Measurements from ENCODE around the gene CLIC4. TPM values are rescaled to one million over a fixed set of nuclear protein-coding genes. Genes with fewer than 3 reads are reported as not detected.
"Not testable (repeated sequence)": the region's sequence is repeated elsewhere in the genome, so short reads cannot be mapped to it uniquely, and the experiment has no call there.

CLIC4 gene
- total RNA-seq, 4 donors from 2014 or later = 294 to 434 (median 374) TPM

- Histone ChIP-seq H3K27ac (peak overlapping the region in 1 of 2 donors; percentile 99), H3K4me3 (no peak overlapping the region), H3K27me3 (no peaks in the 10 kb centered on the region), H3K4me1 (peaks cover 6 to 13% of the 10 kb centered on the region in 2 donors), H3K9me3 (no peaks in the 10 kb centered on the region), H3K36me3 (no peaks in the 10 kb centered on the region)
- DNase-seq = no peak
- intact Hi-C loops (cut with DNase I; ENCODE audit: low total_unique reads) = no loop called here
- no peak for TF ChIP-seq CTCF (IDR thresholded peaks at IDR 0.05)
- TF ChIP-seq POLR2A (IDR thresholded peaks at IDR 0.05) = no peak
Observed at GRCh38 chr1:24775916-24776315, 30.7 kb downstream of the CLIC4 start.

- no peak for DNase-seq
- Histone ChIP-seq H3K9me3 (no peaks in the 10 kb centered on the region), H3K27ac (peak overlapping the region; percentile 36 to 99), H3K36me3 (no peaks in the 10 kb centered on the region), H3K4me1 (peaks cover 6 to 10% of the 10 kb centered on the region in 2 donors), H3K27me3 (no peaks in the 10 kb centered on the region), H3K4me3 (no peak overlapping the region)
- no peak for TF ChIP-seq CTCF (IDR thresholded peaks at IDR 0.05)
- no peak for TF ChIP-seq POLR2A (IDR thresholded peaks at IDR 0.05)
- intact Hi-C loops (cut with DNase I; ENCODE audit: low total_unique reads) = no loop called here
Observed at GRCh38 chr1:24776821-24777220, 31.6 kb downstream of the CLIC4 start.

- no peaks in the 10 kb centered on the region for H3K9me3 ChIP-seq
- intact Hi-C loops (cut with DNase I; ENCODE audit: low total_unique reads) = no loop called here
- no peak overlapping the region for H3K4me3 ChIP-seq
- no peak for DNase-seq
- TF ChIP-seq CTCF (IDR thresholded peaks at IDR 0.05) (no peak), POLR2A (IDR thresholded peaks at IDR 0.05) (no peak)
- H3K36me3 ChIP-seq = no peaks in the 10 kb centered on the region
- no peaks in the 10 kb centered on the region for H3K27me3 ChIP-seq
- H3K4me1 ChIP-seq = peaks cover 6 to 10% of the 10 kb centered on the region in 2 donors
- H3K27ac ChIP-seq = peak overlapping the region in 1 of 2 donors; percentile 99
Observed at GRCh38 chr1:24778141-24778540, 32.9 kb downstream of the CLIC4 start.

- H3K4me1 ChIP-seq = not testable (repeated sequence)
Observed at GRCh38 chr1:24779199-24779598, 34.0 kb downstream of the CLIC4 start.

GRCh38 chr1:24779689-24780464 lies 34.6 kb downstream of the CLIC4 start:
- no peaks in the 10 kb centered on the region for H3K9me3 ChIP-seq
- no peaks in the 10 kb centered on the region for H3K27me3 ChIP-seq
- DNase-seq = no peak
- no peaks in the 10 kb centered on the region for H3K36me3 ChIP-seq
- H3K4me3 ChIP-seq = no peak overlapping the region
- H3K4me1 ChIP-seq = peaks cover 6 to 10% of the 10 kb centered on the region in 2 donors
- TF ChIP-seq CTCF (IDR thresholded peaks at IDR 0.05) (no peak), POLR2A (IDR thresholded peaks at IDR 0.05) (no peak)
- peak overlapping the region in 1 of 2 donors; percentile 99 for H3K27ac ChIP-seq
- intact Hi-C loops (cut with DNase I; ENCODE audit: low total_unique reads) = no loop called here

More at GRCh38 chr1:24779199-24779598, 34.0 kb downstream of the CLIC4 start:
- H3K9me3 ChIP-seq; H3K27me3 ChIP-seq; H3K36me3 ChIP-seq; DNase-seq; H3K4me3 ChIP-seq; intact Hi-C loops (cut with DNase I; ENCODE audit: low total_unique reads): not testable (repeated sequence)
- peak overlapping the region; percentile 27 to 99 for H3K27ac ChIP-seq

- intact Hi-C loops (cut with DNase I; ENCODE audit: low total_unique reads); DNase-seq; H3K4me3 ChIP-seq; H3K4me1 ChIP-seq; H3K27me3 ChIP-seq; H3K36me3 ChIP-seq; H3K9me3 ChIP-seq: not testable (repeated sequence)
- peak overlapping the region in 1 of 2 donors; percentile 99 for H3K27ac ChIP-seq
Observed at GRCh38 chr1:24780626-24781025, 35.4 kb downstream of the CLIC4 start.
